Calu3 (cell line): ENCODE data around the gene C5orf58. TPM values are rescaled to one million over a fixed set of nuclear protein-coding genes. Genes with fewer than 3 reads are reported as not detected.

Source experiments
- BruUV-seq: library from RNA; stranded (reverse); fragments of 400-500 nt; replicated peaks from 2 replicates; lab custom pipeline; 2021; lab: Mats Ljungman, UMichigan
- CTCF ChIA-PET: fragments of 300-600 bp; sonication (Branson Sonifier 250); formaldehyde crosslinking; loops from one replicate; lab custom pipeline; 2022; ENCODE audit warnings: antibody characterized with exemption; lab: Charles Lee
- DNase-seq: peaks from one replicate; pipeline ENCODE4 v3.0.0; 2022
- H3K27ac Mint-ChIP-seq: one replicate; pipeline ENCODE4 v1.8.0; 2022; ENCODE audit warnings: mixed read lengths; ENCODE audit not compliant: unreplicated experiment
- H3K27me3 Mint-ChIP-seq: one replicate; pipeline ENCODE4 v1.8.0; 2022; ENCODE audit warnings: mixed read lengths; ENCODE audit not compliant: unreplicated experiment
- H3K36me3 Mint-ChIP-seq: one replicate; pipeline ENCODE4 v1.8.0; 2022; ENCODE audit warnings: mild to moderate bottlenecking, moderate library complexity, mixed read lengths; ENCODE audit not compliant: insufficient read depth, unreplicated experiment
- H3K4me1 Mint-ChIP-seq: one replicate; pipeline ENCODE4 v1.8.0; 2022; ENCODE audit warnings: mild to moderate bottlenecking, low read depth, mixed read lengths; ENCODE audit not compliant: unreplicated experiment
- H3K4me3 Mint-ChIP-seq: one replicate; pipeline ENCODE4 v1.8.0; 2022; ENCODE audit warnings: mild to moderate bottlenecking, low read depth, moderate library complexity, mixed read lengths; ENCODE audit not compliant: unreplicated experiment
- H3K9me3 Mint-ChIP-seq: one replicate; pipeline ENCODE4 v1.8.0; 2022; ENCODE audit warnings: low read depth, mixed read lengths; ENCODE audit not compliant: unreplicated experiment
- intact Hi-C: fragments of 100-400 bp; cut with micrococcal nuclease; formaldehyde crosslinking; loops from one replicate; pipeline ENCODE4 v1.10.0; 2022; ENCODE audit not compliant: unreplicated experiment
- total RNA-seq: library from RNA; stranded (reverse); gene quantifications from 2 replicates; pipeline ENCODE4 v1.2.3, GENCODE V29; 2022
- TF ChIP-seq, protein P1 (sequence below): fragments of 200-600 bp; IDR thresholded peaks from one replicate; pipeline ENCODE4 v1.8.0; 2022; ENCODE audit warnings: antibody characterized with exemption; ENCODE audit not compliant: unreplicated experiment

Gene C5orf58
- total RNA-seq, 1 experiment from 2014 or later: not detected

DNA sequence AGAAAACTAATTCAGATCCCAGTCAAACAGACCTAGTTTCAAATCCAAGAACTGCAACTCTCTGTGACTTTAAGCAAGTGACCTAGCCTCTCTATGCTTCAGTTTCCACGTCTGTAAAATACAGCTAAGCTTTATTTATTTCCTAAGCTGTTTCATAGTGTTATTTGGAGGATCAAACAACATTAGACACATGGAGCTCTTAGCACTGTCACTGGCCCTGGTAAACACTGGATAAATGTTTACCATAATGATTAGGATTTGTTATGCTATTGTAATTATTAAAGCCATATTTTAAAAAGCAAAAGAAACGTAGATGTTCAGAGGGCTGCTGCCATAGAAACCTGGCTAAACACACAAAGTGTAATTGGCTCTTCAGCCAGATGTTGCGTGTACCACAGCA, 26.6 kb upstream of the C5orf58 start:
- CTCF ChIA-PET: no interaction called here
- intact Hi-C loops: no loop called here
- H3K4me3 Mint-ChIP-seq: no peak overlapping the region

DNA sequence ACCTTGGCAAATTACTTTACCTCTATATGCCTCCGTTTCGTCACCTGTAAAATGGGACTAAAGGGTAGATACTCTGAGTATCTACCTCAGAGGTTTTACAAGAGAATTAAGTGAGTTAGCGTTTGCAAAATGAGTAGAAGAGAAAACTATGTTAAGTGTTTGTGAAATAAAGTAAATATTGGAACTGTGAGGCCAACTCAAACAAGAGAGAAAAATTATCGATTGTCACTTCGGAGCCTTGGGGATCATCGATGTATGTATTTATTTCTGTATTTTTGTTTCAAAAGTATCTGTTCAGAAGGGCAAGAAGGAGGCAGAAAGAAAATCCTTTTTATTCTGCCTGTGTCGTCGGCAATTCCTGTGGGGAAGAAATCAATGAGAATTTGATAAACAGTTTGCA, 25.8 kb upstream of the C5orf58 start:
- H3K27me3 Mint-ChIP-seq: peaks cover 79% of the 10 kb centered on the region
- TF ChIP-seq, protein P1, sequence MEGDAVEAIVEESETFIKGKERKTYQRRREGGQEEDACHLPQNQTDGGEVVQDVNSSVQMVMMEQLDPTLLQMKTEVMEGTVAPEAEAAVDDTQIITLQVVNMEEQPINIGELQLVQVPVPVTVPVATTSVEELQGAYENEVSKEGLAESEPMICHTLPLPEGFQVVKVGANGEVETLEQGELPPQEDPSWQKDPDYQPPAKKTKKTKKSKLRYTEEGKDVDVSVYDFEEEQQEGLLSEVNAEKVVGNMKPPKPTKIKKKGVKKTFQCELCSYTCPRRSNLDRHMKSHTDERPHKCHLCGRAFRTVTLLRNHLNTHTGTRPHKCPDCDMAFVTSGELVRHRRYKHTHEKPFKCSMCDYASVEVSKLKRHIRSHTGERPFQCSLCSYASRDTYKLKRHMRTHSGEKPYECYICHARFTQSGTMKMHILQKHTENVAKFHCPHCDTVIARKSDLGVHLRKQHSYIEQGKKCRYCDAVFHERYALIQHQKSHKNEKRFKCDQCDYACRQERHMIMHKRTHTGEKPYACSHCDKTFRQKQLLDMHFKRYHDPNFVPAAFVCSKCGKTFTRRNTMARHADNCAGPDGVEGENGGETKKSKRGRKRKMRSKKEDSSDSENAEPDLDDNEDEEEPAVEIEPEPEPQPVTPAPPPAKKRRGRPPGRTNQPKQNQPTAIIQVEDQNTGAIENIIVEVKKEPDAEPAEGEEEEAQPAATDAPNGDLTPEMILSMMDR: no peak
- intact Hi-C loops: no loop called here
- no peak overlapping the region for H3K4me3 Mint-ChIP-seq
- no peaks in the 10 kb centered on the region for H3K9me3 Mint-ChIP-seq
- no peak for DNase-seq
- H3K27ac Mint-ChIP-seq: no peak overlapping the region
- BruUV-seq: no TSS peak
- no peaks in the 10 kb centered on the region for H3K36me3 Mint-ChIP-seq
- CTCF ChIA-PET: no interaction called here
- H3K4me1 Mint-ChIP-seq: no peaks in the 10 kb centered on the region

More for the DNA sequence above, 26.6 kb upstream of the C5orf58 start:
- Mint-ChIP-seq H3K9me3 (no peaks in the 10 kb centered on the region), H3K27me3 (peaks cover 86% of the 10 kb centered on the region), H3K36me3 (no peaks in the 10 kb centered on the region), H3K27ac (no peak overlapping the region), H3K4me1 (no peaks in the 10 kb centered on the region)
- TF ChIP-seq, protein P1: no peak
- no peak for DNase-seq
- no TSS peak for BruUV-seq

DNA sequence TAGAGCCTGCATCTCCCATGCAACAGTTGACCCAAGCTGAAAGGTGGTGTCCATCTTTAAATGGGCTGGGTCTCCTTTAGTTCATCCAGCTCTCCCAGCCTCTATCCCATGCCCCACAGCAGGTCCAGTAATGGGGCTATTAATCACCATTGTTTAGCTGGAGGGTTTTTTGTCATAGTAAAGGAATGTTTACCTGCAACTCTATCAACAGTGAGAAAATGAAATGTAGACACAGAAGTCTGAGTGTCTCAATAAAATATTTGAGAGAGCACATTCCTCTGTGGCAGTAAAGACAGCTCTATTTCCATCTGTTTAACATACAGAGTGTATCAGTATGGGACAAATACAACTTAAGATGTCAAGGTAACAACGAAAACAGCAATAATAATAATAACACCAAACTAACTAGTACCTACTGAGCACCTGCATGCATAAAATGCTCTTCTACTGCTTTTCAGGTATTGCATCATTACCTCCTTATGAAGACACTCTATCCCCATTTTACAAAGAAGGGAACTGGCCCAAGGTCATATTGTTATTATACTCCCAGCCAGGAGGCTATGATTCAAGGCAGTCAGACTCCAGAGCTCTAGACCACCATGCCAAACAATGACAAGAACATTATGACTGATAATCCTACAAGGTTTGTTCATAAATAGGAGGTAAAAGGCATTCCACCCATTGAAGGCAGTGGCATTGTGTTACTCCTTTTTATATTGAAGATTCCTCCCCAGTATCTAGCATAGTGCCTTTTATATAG, 21.0 kb upstream of the C5orf58 start:
- intact Hi-C loops: no loop called here
- no peak for DNase-seq
- no peaks in the 10 kb centered on the region for H3K9me3 Mint-ChIP-seq
- H3K4me3 Mint-ChIP-seq: no peak overlapping the region
- H3K27ac Mint-ChIP-seq: no peak overlapping the region
- H3K36me3 Mint-ChIP-seq: no peaks in the 10 kb centered on the region
- TF ChIP-seq, protein P1: no peak
- H3K4me1 Mint-ChIP-seq: no peaks in the 10 kb centered on the region
- CTCF ChIA-PET: interaction anchor here (1.2 kb wide), 1 partner anchor 8 kb away, joined by 3 read pairs; no protein-coding TSS in a partner anchor
- peaks cover 33% of the 10 kb centered on the region for H3K27me3 Mint-ChIP-seq
- BruUV-seq: no TSS peak

DNA sequence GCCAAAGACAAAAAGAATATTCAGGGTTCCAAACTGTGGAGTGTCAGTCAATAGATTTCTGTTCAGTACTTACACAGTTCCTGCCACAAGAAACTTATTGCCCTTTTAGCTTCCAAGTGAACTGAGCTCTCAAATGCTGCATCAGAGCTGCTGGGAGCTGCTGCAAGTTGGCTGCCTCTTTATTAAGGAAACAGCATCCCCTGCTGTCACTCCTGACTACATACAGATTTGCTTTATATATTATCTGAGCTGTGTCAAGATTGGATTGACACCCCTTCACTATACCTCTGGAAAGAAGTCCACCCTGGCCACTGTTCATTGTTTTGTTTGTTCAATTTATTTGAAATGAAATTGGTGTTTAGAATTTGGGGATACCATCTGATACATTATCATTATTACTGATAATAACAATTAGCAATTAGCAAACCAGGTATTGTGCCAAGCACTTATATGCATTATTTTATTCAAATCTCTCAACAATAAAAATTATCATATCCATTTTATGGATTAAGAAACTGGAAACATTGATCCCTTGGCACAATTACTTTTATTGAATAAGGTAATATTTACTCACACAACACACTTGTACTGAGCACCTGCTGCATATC, 16.4 kb upstream of the C5orf58 start:
- Mint-ChIP-seq H3K4me1 (no peaks in the 10 kb centered on the region), H3K4me3 (no peak overlapping the region), H3K36me3 (no peaks in the 10 kb centered on the region), H3K9me3 (no peaks in the 10 kb centered on the region), H3K27ac (no peak overlapping the region), H3K27me3 (no peaks in the 10 kb centered on the region)
- intact Hi-C loops: loop anchor here (1.0 to 5.0 kb wide), 4 partner anchors 32 to 1230 kb away; no protein-coding TSS in a partner anchor
- DNase-seq: peak; percentile 67
- TF ChIP-seq, protein P1: peak; percentile 77
- CTCF ChIA-PET: interaction anchor here (0.6 to 1.4 kb wide), 13 partner anchors 9 to 1229 kb away, joined by 3 to 21 read pairs (median 5); partner anchors contain the start of gene SPDL1
- BruUV-seq: no TSS peak
